ENCODE measurements around the gene SIX2. TPM values are rescaled to one million over a fixed set of nuclear protein-coding genes. Genes with fewer than 3 reads are reported as not detected.

The SIX2 gene
- total and polyA plus RNA-seq, 10 of the 15 experiments (the other 5 are each of a cell fraction or from before 2014, with no cell fraction given): not detected

GRCh38 chr2:44955593-44956392 is 53.5 kb downstream of the SIX2 start (continued):
- TF ChIP-seq ZNF592 (IDR thresholded peaks at IDR 0.05): 0 out of 2 replicates have a peak, but pooled peaks have one; percentile 51
- no peak for TF ChIP-seq ETV6 (conservative IDR thresholded peaks at IDR 0.05 in 1 of 2, IDR thresholded peaks at IDR 0.05 in 1 of 2; ENCODE audit: borderline replicate concordance in 1 of 2, low read depth in 1 of 2)
- peak; percentile 91 for TF ChIP-seq RAD21 (IDR thresholded peaks at IDR 0.05; ENCODE audit: insufficient read depth, low read depth, low read length)
- TF ChIP-seq, protein P1, sequence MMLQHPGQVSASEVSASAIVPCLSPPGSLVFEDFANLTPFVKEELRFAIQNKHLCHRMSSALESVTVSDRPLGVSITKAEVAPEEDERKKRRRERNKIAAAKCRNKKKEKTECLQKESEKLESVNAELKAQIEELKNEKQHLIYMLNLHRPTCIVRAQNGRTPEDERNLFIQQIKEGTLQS (IDR thresholded peaks at IDR 0.05; ENCODE audit: borderline replicate concordance, extremely low read depth, low read depth, low read length): no peak
- TF ChIP-seq CBX5 (IDR thresholded peaks at IDR 0.05; ENCODE audit: low read depth): no peak
- TF ChIP-seq ZNF622 (IDR thresholded peaks at IDR 0.05): no peak
- peak; percentile 77 for TF ChIP-seq YY1 (IDR thresholded peaks at IDR 0.05; ENCODE audit: low read depth, low read length)
- peak; percentile 96 for TF ChIP-seq SMC3 (IDR thresholded peaks at IDR 0.05; ENCODE audit: borderline replicate concordance, low read length)
- no peak for TF ChIP-seq KAT2A (conservative IDR thresholded peaks at IDR 0.05; ENCODE audit: control insufficient read depth, low read depth, low read length)
- TF ChIP-seq USF2 (IDR thresholded peaks at IDR 0.05; ENCODE audit: borderline replicate concordance, low read depth, low read length): no peak
- TF ChIP-seq EP300 (IDR thresholded peaks at IDR 0.05; ENCODE audit: borderline replicate concordance in 1 of 2, control insufficient read depth in 1 of 2, low read depth in 2 of 2, low read length in 2 of 2): no peak
- TF ChIP-seq, protein P2, sequence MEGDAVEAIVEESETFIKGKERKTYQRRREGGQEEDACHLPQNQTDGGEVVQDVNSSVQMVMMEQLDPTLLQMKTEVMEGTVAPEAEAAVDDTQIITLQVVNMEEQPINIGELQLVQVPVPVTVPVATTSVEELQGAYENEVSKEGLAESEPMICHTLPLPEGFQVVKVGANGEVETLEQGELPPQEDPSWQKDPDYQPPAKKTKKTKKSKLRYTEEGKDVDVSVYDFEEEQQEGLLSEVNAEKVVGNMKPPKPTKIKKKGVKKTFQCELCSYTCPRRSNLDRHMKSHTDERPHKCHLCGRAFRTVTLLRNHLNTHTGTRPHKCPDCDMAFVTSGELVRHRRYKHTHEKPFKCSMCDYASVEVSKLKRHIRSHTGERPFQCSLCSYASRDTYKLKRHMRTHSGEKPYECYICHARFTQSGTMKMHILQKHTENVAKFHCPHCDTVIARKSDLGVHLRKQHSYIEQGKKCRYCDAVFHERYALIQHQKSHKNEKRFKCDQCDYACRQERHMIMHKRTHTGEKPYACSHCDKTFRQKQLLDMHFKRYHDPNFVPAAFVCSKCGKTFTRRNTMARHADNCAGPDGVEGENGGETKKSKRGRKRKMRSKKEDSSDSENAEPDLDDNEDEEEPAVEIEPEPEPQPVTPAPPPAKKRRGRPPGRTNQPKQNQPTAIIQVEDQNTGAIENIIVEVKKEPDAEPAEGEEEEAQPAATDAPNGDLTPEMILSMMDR (IDR thresholded peaks at IDR 0.05 in 2 of 3, conservative IDR thresholded peaks at IDR 0.05 in 1 of 3; ENCODE audit: control insufficient read depth in 2 of 3, extremely low read depth in 1 of 3, insufficient read depth in 1 of 3, low read depth in 3 of 3, low read length in 3 of 3): peak; percentile 80 to 99 (median 92)
- TF ChIP-seq ASH2L (IDR thresholded peaks at IDR 0.05; ENCODE audit: borderline replicate concordance, low read depth): no peak
- no peak for TF ChIP-seq MTA3 (IDR thresholded peaks at IDR 0.05; ENCODE audit: borderline replicate concordance, low read length)
- peak; percentile 82 for TF ChIP-seq SMARCA5 (IDR thresholded peaks at IDR 0.05)
- TF ChIP-seq NFYA (IDR thresholded peaks at IDR 0.05; ENCODE audit: borderline replicate concordance, low read depth, low read length): no peak
- TF ChIP-seq CHD2 (IDR thresholded peaks at IDR 0.05; ENCODE audit: borderline replicate concordance, low read depth, low read length): no peak
- TF ChIP-seq CEBPB (IDR thresholded peaks at IDR 0.05; ENCODE audit: borderline replicate concordance in 1 of 2, low read depth in 2 of 2, low read length in 2 of 2): no peak
- TF ChIP-seq BHLHE40 (IDR thresholded peaks at IDR 0.05; ENCODE audit: borderline replicate concordance in 1 of 2, low read depth in 2 of 2, low read length in 1 of 2): peak; percentile 67 to 82; a peak in 3 of 4 replicates
- peak; percentile 61; the same call in 1 of the 2 replicates for TF ChIP-seq LARP7 (IDR thresholded peaks at IDR 0.05)
- TF ChIP-seq SP1 (IDR thresholded peaks at IDR 0.05; ENCODE audit: low read depth, low read length): peak; percentile 31
